Upper lobe of left lung (tissue), 6 donors: ENCODE measurements around the gene LHFPL3. TPM values are rescaled to one million over a fixed set of nuclear protein-coding genes. Genes with fewer than 3 reads are reported as not detected.

Source experiments
- ATAC-seq, 2 donors: fragments of 200-7000 bp; cut with Tn5 transposase; one replicate each; pipeline ENCODE4 v1.9.1; 2022; ENCODE audit warnings: mild to moderate bottlenecking in 2 of 2, moderate library complexity in 2 of 2; ENCODE audit not compliant: low FRiP score in 2 of 2
- DNase-seq, 2 donors: peaks; one replicate each; pipeline ENCODE4 v3.0.0-alpha.2; 2019 to 2020
- H3K27ac ChIP-seq, 4 donors: fragments of 200-600 bp; sonication (generic); one replicate each; pipeline ENCODE4 v1.5.1; 2016 to 2019
- H3K27me3 ChIP-seq, 4 donors: fragments of 200-600 bp; sonication (generic); one replicate each; pipeline ENCODE4 v1.5.1; 2017 to 2019
- H3K36me3 ChIP-seq, 4 donors: fragments of 200-600 bp; sonication (generic); one replicate each; pipeline ENCODE4 v1.5.1; 2016 to 2019
- H3K4me1 ChIP-seq, 4 donors: fragments of 200-600 bp; sonication (generic); one replicate each; pipeline ENCODE4 v1.5.1; 2018 to 2019
- H3K4me3 ChIP-seq, 4 donors: fragments of 200-600 bp; sonication (generic); one replicate each; pipeline ENCODE4 v1.5.1; 2017 to 2019; ENCODE audit warnings: mild to moderate bottlenecking in 2 of 4, moderate library complexity in 1 of 4
- H3K9me3 ChIP-seq, 4 donors: fragments of 200-600 bp; sonication (generic); one replicate each; pipeline ENCODE4 v1.5.1; 2018 to 2019
- CTCF ChIP-seq, 6 experiments: fragments of 450-650 bp in 4 of 6; fragments of 200-600 bp in 2 of 6; sonication (generic) in 2 of 6; IDR thresholded peaks; one replicate each; pipeline ENCODE4 v1.5.1; 2016 to 2019; ENCODE audit warnings: antibody characterized with exemption in 6 of 6
- EP300 ChIP-seq, 4 donors: sonication (generic); formaldehyde crosslinking; IDR thresholded peaks; one replicate each; pipeline ENCODE4 v1.5.1; 2017; ENCODE audit warnings: antibody characterized with exemption in 4 of 4, control low read depth in 2 of 4
- POLR2A ChIP-seq, 4 donors: fragments of 450-650 bp; IDR thresholded peaks; one replicate each; pipeline ENCODE4 v1.5.1; 2016 to 2017; ENCODE audit warnings: antibody characterized with exemption in 4 of 4, mild to moderate bottlenecking in 2 of 4
- POLR2AphosphoS5 ChIP-seq, 2 donors: sonication (generic); formaldehyde crosslinking; IDR thresholded peaks; one replicate each; pipeline ENCODE4 v1.5.1; 2017; ENCODE audit warnings: antibody characterized with exemption in 2 of 2
- WGBS, 2 donors: methylation state at CpG; one replicate each; pipeline ENCODE4 v1.1.5; 2017 to 2018; 5-methylcytosine and 5-hydroxymethylcytosine counted together
- total RNA-seq, 6 donors: library from RNA; depleted of rRNA in 4 of 6; stranded (reverse); fragments of >200 nt in 4 of 6; gene quantifications; one replicate each; pipeline versions ENCODE4 v1.1.0 to v1.2.1, GENCODE V29; 2016 to 2021
- donor health status: DM: no; HTN: no; CAD: no; lungs with moderate emphysema.
- donor health status: DM: no; HTN: yes; CAD: no; lungs with severe emphysema.

Gene LHFPL3
- total RNA-seq, 6 donors from 2014 or later: not detected

GRCh38 chr7:104895522-104896236, 567.3 kb downstream of the LHFPL3 start:
- Histone ChIP-seq H3K9me3 (no peaks in the 10 kb centered on the region), H3K36me3 (no peaks in the 10 kb centered on the region), H3K4me1 (no peaks in the 10 kb centered on the region), H3K27me3 (no peaks in the 10 kb centered on the region), H3K4me3 (no peak overlapping the region), H3K27ac (no peak overlapping the region)
- ATAC-seq (peak in 1 of 2 donors; percentile 40), DNase-seq (no peak)
- WGBS, 2 donors: 87 to 93% methylated on average over 10 of the region's 10 CpGs
- no peak for TF ChIP-seq POLR2AphosphoS5 (IDR thresholded peaks at IDR 0.05)
- no peak for TF ChIP-seq EP300 (IDR thresholded peaks at IDR 0.05)
- no peak for TF ChIP-seq CTCF (IDR thresholded peaks at IDR 0.05)

- DNase-seq: no peak
- H3K4me3 ChIP-seq: no peak overlapping the region
- no peaks in the 10 kb centered on the region for H3K27me3 ChIP-seq
- no peaks in the 10 kb centered on the region for H3K9me3 ChIP-seq
- WGBS, 2 donors: 74 to 80% methylated on average over 5 of the region's 5 CpGs
- H3K27ac ChIP-seq: no peak overlapping the region
- H3K4me1 ChIP-seq: no peaks in the 10 kb centered on the region
- ATAC-seq: no peak
- no peaks in the 10 kb centered on the region for H3K36me3 ChIP-seq
- TF ChIP-seq CTCF (IDR thresholded peaks at IDR 0.05): no peak
- no peak for TF ChIP-seq EP300 (IDR thresholded peaks at IDR 0.05)
- no peak for TF ChIP-seq POLR2AphosphoS5 (IDR thresholded peaks at IDR 0.05)
- no peak for TF ChIP-seq POLR2A (IDR thresholded peaks at IDR 0.05)
Observed at GRCh38 chr7:104898434-104898833, 570.0 kb downstream of the LHFPL3 start.

GRCh38 chr7:104900525-104901239, 572.3 kb downstream of the LHFPL3 start:
- Histone ChIP-seq H3K27ac (no peak overlapping the region), H3K36me3 (no peaks in the 10 kb centered on the region), H3K27me3 (no peaks in the 10 kb centered on the region), H3K9me3 (no peaks in the 10 kb centered on the region), H3K4me3 (no peak overlapping the region), H3K4me1 (no peaks in the 10 kb centered on the region)
- WGBS, 2 donors: 58 to 70% methylated on average over 6 of the region's 6 CpGs
- no peak for DNase-seq
- no peak for ATAC-seq
- TF ChIP-seq POLR2AphosphoS5 (IDR thresholded peaks at IDR 0.05) (no peak), CTCF (IDR thresholded peaks at IDR 0.05) (no peak), POLR2A (IDR thresholded peaks at IDR 0.05) (no peak), EP300 (IDR thresholded peaks at IDR 0.05) (no peak)

- no peak for ATAC-seq
- Histone ChIP-seq H3K36me3 (no peaks in the 10 kb centered on the region), H3K27ac (no peak overlapping the region), H3K4me3 (no peak overlapping the region), H3K4me1 (no peaks in the 10 kb centered on the region), H3K9me3 (no peaks in the 10 kb centered on the region), H3K27me3 (no peaks in the 10 kb centered on the region)
- TF ChIP-seq POLR2AphosphoS5 (IDR thresholded peaks at IDR 0.05) (no peak), POLR2A (IDR thresholded peaks at IDR 0.05) (no peak), CTCF (IDR thresholded peaks at IDR 0.05) (no peak), EP300 (IDR thresholded peaks at IDR 0.05) (no peak)
- WGBS, 2 donors: 82 to 95% methylated on average over 3 of the region's 3 CpGs
- no peak for DNase-seq
Observed at GRCh38 chr7:104901240-104901619, 572.8 kb downstream of the LHFPL3 start.
